DND-41 (cell line): ENCODE measurements around the gene METTL2A.
"Not testable (repeated sequence)": the region's sequence is repeated elsewhere in the genome, so short reads cannot be mapped to it uniquely, and the experiment has no call there.

Source experiments
- CTCF ChIP-seq: IDR thresholded peaks from 2 replicates; pipeline ENCODE4 v1.5.1; 2012; ENCODE audit warnings: borderline replicate concordance, low read length, moderate library complexity, mild to moderate bottlenecking; ENCODE audit not compliant: poor library complexity, severe bottlenecking; ENCODE audit errors: extremely low read depth
- EZH2 ChIP-seq: IDR thresholded peaks from 3 replicates; pipeline ENCODE4 v1.6.1; 2012; ENCODE audit warnings: borderline replicate concordance, low read depth, mild to moderate bottlenecking, moderate library complexity, low read length, inconsistent platforms; ENCODE audit not compliant: severe bottlenecking

- TF ChIP-seq CTCF, EZH2: not testable (repeated sequence)
These were observed 56.1 kb downstream of the METTL2A start for GRCh38 chr17:62479639-62480258.
